Fibroblast of the aortic adventitia (primary cell): ENCODE measurements around the gene PRMT7. TPM values are rescaled to one million over a fixed set of nuclear protein-coding genes. Genes with fewer than 3 reads are reported as not detected.
A peak's percentile ranks its signal among the peaks of the same experiment; 100 is the strongest.

ENCODE experiments used
- DNase-seq: peaks from one replicate; pipeline ENCODE4 v3.0.0-alpha.2; 2010; ENCODE audit warnings: low read depth
- H3K4me3 ChIP-seq: 2 replicates; pipeline ENCODE4 v1.5.1; 2011; ENCODE audit warnings: low read depth, mild to moderate bottlenecking, control low read depth, low read length, moderate library complexity
- total RNA-seq: library from RNA; depleted of rRNA; stranded (reverse); fragments of >200 nt; gene quantifications from 2 replicates; pipeline ENCODE4 v1.2.3, GENCODE V29; 2012; ENCODE audit warnings: low replicate concordance
- TF ChIP-seq, protein P1 (sequence below): IDR thresholded peaks from 2 replicates; pipeline ENCODE4 v1.5.1; 2011; ENCODE audit warnings: mild to moderate bottlenecking, low read length, control low read depth, inconsistent platforms; ENCODE audit not compliant: insufficient read depth

Gene PRMT7
- total RNA-seq, 1 donor = 42.1 TPM

DNA sequence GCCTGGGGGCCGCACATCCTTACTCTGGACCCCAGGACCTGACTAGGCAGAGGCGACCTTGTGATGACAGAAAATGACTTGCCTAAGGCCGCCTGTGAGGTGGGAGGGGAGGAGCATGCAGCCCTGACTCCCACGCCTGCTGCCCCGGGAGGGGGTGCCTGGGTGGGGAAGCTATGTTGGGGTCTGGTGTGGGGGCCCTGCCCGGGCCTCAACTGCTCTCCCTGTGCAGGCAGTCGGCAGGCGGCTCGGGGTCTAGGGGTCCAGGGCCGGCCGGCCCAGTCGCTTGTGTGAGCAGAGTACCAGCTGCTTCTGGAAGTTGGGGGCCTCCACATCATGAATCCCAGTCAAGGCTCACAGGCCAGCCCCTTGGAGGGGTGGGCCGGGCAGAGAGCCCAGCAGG lies 48.1 kb downstream of the PRMT7 start:
- TF ChIP-seq, protein P1, sequence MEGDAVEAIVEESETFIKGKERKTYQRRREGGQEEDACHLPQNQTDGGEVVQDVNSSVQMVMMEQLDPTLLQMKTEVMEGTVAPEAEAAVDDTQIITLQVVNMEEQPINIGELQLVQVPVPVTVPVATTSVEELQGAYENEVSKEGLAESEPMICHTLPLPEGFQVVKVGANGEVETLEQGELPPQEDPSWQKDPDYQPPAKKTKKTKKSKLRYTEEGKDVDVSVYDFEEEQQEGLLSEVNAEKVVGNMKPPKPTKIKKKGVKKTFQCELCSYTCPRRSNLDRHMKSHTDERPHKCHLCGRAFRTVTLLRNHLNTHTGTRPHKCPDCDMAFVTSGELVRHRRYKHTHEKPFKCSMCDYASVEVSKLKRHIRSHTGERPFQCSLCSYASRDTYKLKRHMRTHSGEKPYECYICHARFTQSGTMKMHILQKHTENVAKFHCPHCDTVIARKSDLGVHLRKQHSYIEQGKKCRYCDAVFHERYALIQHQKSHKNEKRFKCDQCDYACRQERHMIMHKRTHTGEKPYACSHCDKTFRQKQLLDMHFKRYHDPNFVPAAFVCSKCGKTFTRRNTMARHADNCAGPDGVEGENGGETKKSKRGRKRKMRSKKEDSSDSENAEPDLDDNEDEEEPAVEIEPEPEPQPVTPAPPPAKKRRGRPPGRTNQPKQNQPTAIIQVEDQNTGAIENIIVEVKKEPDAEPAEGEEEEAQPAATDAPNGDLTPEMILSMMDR = no peak
- no peak for DNase-seq
- H3K4me3 ChIP-seq = no peak overlapping the region

DNA sequence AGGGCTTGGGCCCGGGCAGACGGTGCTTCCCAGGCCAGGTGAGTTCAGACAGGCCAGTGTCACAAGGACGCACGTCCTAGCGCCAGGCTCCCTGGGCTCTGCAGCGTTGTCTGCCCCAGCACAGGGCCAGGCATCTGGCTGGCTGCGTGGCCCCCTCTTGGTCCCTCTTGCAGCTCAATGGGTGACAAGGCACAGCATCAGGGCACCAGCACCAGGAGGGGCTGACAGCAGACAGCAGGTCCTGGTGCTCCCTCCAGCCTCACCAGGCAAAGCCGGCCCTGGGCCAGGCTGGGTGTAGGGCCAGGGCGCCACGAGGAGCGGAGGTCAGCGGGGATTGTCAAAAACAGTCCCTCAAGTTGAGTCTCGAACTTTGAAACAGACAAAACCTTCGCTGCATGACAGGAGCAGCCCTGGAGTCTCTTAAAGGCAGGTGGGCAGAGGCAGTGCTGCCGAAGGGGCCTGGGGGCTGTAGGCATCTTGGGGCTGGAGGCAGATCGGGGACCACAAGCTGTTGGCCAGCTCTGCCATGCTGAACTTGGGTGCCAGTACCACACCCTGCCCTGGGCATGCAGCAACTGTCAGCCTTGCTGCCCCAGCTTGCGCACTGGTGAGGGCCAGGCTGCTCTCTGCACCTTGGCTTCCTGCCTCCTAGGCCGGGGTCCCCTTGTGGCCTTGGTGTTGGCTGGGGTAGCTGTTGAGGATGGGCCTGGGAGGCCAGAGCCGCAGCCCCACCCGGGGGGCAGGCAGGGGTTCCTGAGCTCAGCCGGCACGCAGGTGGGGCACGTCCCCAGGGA lies 48.8 kb downstream of the PRMT7 start:
- DNase-seq = no peak
- TF ChIP-seq, protein P1 = no peak

DNA sequence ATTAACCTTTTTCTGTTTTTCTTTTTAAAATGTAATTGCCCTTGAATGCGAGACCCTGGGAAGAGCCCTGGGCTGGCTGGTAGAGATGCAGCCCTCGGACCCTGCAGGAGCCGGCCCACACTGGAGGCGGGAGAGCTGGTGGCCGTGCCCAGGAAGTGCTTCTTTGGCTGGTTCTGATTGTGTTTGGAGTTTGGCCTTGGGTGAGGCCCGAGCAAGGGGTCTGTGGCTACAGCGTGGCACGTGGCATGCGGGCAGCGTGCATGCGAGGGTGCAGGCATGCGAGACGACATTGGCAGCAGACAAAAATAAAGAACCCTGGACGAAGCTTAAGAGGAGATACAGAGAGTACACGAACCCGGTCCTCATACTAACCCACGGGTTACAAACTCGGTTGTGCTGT lies 49.7 kb downstream of the PRMT7 start:
- TF ChIP-seq, protein P1 = no peak
- no peak overlapping the region for H3K4me3 ChIP-seq
- DNase-seq = no peak

More for the DNA sequence above, 48.8 kb downstream of the PRMT7 start:
- no peak overlapping the region for H3K4me3 ChIP-seq

DNA sequence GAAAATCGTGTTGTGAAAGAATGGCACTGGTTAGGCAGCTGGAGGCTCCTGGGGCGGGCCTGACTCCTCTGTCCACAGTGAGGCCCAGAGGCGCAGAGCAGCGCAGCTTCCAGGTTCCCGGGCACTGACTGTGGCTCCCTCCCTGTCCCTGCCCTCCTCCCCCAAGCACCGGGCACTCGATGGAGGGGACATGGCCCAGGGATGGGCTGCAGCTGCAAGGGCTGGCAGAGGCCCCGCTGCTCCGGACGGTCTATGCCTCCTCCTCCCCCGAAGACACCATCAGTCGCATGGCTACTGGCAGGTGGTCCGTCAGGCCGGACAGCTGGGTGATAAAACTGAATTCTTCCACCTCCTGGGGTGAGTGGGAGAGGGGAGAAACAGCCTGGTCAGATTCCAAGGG lies 50.1 kb downstream of the PRMT7 start:
- no peak for DNase-seq
- H3K4me3 ChIP-seq = no peak overlapping the region
- TF ChIP-seq, protein P1 = no peak

DNA sequence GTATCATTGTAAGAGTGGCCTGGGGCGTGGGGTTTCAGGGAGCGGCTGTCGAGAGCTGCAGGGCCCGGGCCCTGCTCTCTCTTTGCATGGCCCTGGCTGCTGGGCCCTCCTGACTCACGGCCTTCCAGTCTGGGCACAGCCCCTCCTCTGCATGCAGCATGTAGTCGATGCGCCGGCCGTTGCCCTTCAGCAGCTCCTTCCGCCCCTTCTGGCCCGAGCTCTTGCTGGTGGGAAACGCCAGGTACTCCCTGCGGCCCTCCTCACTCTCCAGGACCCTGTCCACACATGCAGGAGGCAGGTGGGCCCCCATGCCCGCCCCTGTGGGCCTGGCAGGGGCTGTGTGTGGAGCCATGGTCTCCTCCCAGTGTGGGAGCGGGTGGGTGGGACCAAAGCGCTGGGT lies 50.7 kb downstream of the PRMT7 start:
- TF ChIP-seq, protein P1 = no peak
- no peak overlapping the region for H3K4me3 ChIP-seq
- peak; percentile 16 for DNase-seq

DNA sequence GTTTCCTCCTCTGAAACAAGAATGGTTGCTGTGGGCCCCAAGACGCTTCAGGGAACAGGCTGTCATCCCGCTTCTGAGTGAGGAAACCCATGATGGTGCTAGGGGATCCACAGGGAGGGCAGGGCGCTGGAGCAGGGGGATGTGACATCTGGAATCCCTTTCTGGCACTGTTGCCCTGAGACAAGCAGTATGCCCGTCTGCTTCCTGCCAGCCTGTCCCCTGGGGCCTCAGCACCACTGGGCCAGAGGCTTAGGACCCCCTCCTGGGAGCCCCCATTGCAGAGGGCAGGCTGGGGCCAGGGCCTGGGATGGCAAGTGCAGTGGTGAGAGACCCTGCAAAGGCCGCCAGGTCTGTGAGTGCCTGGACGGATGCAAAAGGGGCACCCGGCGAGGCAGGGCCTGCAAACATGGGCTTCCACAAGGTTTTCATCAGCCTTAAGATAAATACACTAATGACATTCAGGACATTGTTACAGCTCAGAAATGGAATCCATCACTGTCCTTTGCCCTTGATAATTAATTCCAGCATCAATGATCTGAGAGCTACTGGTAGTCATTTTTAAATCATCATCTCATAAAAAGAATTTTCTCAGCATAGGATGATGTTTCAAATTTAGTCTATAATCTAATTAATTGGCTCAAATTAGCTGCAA lies 51.6 kb downstream of the PRMT7 start:
- DNase-seq = no peak

More for the DNA sequence above, 51.6 kb downstream of the PRMT7 start:
- no peak overlapping the region for H3K4me3 ChIP-seq
- TF ChIP-seq, protein P1 = no peak
